Heart right ventricle (tissue), 16 donors: ENCODE results near the gene PDE6G. TPM values are rescaled to one million over a fixed set of nuclear protein-coding genes. Genes with fewer than 3 reads are reported as not detected.

Experiments used
- ATAC-seq, 8 donors: fragments of 200-7000 bp; cut with Tn5 transposase; one replicate each; pipeline ENCODE4 v1.9.1; 2020; ENCODE audit warnings: mild to moderate bottlenecking in 8 of 8, moderate library complexity in 8 of 8, moderate number of reproducible peaks in 1 of 8
- DNase-seq, 2 donors: peaks; one replicate each; pipeline ENCODE4 v3.0.0-alpha.2; 2020
- H3K27ac ChIP-seq, 10 donors: fragments of 200-600 bp; sonication (generic) in 2 of 10; one replicate each; pipeline versions ENCODE4 v1.5.0 to v1.8.0; 2020 to 2022; ENCODE audit warnings: mild to moderate bottlenecking in 3 of 10
- H3K27me3 ChIP-seq, 7 donors: fragments of 200-600 bp; one replicate each; pipeline ENCODE4 v1.8.0; 2021 to 2022; ENCODE audit warnings: mild to moderate bottlenecking in 2 of 7
- H3K36me3 ChIP-seq, 9 donors: fragments of 200-600 bp; sonication (generic) in 1 of 9; one replicate each; pipeline versions ENCODE4 v1.5.0 to v1.8.0; 2020 to 2022; ENCODE audit warnings: mild to moderate bottlenecking in 2 of 9
- H3K4me1 ChIP-seq, 9 donors: fragments of 200-600 bp; sonication (generic) in 1 of 9; one replicate each; pipeline versions ENCODE4 v1.5.0 to v1.8.0; 2020 to 2022; ENCODE audit warnings: mild to moderate bottlenecking in 4 of 9
- H3K4me3 ChIP-seq, 10 donors: fragments of 200-600 bp; sonication (generic) in 2 of 10; one replicate each; pipeline versions ENCODE4 v1.5.0 to v1.8.0; 2020 to 2022; ENCODE audit warnings: mild to moderate bottlenecking in 7 of 10, moderate library complexity in 2 of 10
- H3K9me3 ChIP-seq, 11 donors: fragments of 200-600 bp in 10 of 11; sonication (generic) in 2 of 11; one replicate each; pipeline versions ENCODE4 v1.5.0 to v1.8.0; 2013 to 2022; ENCODE audit warnings: mild to moderate bottlenecking in 2 of 11, control low read depth in 1 of 11, moderate library complexity in 1 of 11
- WGBS, 2 donors: extraction: QIAGEN DNeasy Blood & Tissue Kit; methylation state at CpG; one replicate each; pipeline ENCODE4 v1.1.7; 2013; ENCODE audit warnings: inconsistent platforms in 1 of 2; 5-methylcytosine and 5-hydroxymethylcytosine counted together
- intact Hi-C, 10 donors: fragments of 100-400 bp; cut with DNase I; formaldehyde crosslinking; loops; one replicate each; pipeline versions ENCODE4 v1.11.1 to v1.14.2; 2022
- polyA plus RNA-seq, 2 donors: library from polyadenylated mRNA; stranded (reverse); fragments of 200-250 nt; gene quantifications; one replicate each; pipeline ENCODE4 v1.2.3, GENCODE V29; 2013
- total RNA-seq, 10 donors: library from RNA; stranded (reverse); fragmentation: NEBNext Ultra II Directional in 3 of 10; extraction: Animal tissue kit (Norgen Biotek cat#: 25700) in 3 of 10; gene quantifications; one replicate each; pipeline versions ENCODE4 v1.2.1 to v1.2.4, GENCODE V29; 2021 to 2023
- TF ChIP-seq, protein P1 (sequence below), 9 donors: fragments of 200-600 bp; sonication (generic) in 2 of 9; IDR thresholded peaks; one replicate each; pipeline versions ENCODE4 v1.5.0 to v1.8.0; 2021 to 2022; ENCODE audit warnings: antibody characterized with exemption in 9 of 9, mild to moderate bottlenecking in 5 of 9, moderate library complexity in 1 of 9
- donor health status: Arrhythmogenic right ventricular cardiomyopathy.
- donor health status: ischemic (EF 13 %, LVEDD 7.1; RV severe dilation, severe dysfunction).
- donor health status: healthy with polysubstance abuse.
- donor health status: DM: no; HTN: yes; CAD: no.
- donor health status: DM: no; HTN: no; CAD: no.
- donor health status: ischemic (EF 25% LVEDD 6.9; RV normal size, moderate dysfunction).
- donor health status: ischemic (EF 25% LVEDD 5.7; RV mildly dilated, moderate dysfunction).
- donor health status: healthy.
- donor health status: DM: yes; HTN: yes; CAD: no.
- donor health status: Ischemic cardiomyopathy.
- donor health status: ischemic (EF 35%, LVEDD 5.7; RV mildly dilated, moderate dysfunction).
- donor health status: nonischemic (EF 11% LVEDD 7.7; RV severe dilation, severe dysfunction).
- donor health status: DM: yes; HTN: yes; CAD: no.
- donor health status: PGD.
- donor health status: ischemic (EF 29% LVEDD 5.4; RV normal size, mild dysfunction).
- donor health status: nonischemic (EF 23%, LVEDD 6.1; RV moderate dilation, normal function).

PDE6G gene
- total and polyA plus RNA-seq, 12 donors, result 0.38 to 1.3 (median 1.3) TPM; not detected in 9

DNA sequence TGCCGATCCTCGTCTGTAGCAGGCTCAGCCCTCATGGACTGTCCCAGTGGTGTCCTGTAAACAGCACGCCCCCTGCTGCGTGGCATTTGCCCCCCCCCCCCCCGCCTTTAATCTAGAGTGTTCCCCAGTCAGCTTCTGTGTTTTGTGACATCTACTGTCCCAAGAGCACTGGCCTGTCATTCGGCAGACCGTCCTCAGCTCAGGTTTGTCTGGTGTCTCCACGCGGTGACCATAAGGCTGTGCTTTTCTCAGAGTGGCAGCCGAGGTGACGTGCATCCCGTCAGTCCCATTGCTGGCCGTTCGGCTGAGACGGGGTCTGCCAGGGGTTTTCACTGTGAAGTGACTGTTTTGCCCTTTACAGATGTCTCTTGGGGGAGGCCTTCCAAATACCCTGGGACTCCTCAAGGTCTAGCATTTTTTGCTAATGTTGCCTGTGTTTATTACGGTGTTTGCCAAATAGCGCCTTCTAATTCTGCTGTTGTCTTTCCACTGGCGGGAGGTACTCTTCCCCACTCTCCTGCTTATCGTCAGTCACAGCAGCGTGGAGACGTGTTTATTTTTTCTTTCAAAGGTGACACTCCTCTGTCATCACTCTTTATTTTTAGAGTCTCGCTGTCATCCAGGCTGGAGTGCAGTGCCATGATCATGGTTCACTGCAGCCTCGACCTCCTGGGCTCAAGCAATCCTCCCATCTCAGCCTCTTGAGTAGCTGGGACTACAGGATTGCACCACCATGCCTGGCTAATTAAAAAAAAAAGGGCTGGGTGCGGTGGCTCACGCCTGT, 41.1 kb upstream of the PDE6G start:
- H3K4me3 ChIP-seq, result no peak overlapping the region
- H3K27ac ChIP-seq, result peak overlapping the region; percentile 25 to 81 (median 60)
- DNase-seq, result no peak

DNA sequence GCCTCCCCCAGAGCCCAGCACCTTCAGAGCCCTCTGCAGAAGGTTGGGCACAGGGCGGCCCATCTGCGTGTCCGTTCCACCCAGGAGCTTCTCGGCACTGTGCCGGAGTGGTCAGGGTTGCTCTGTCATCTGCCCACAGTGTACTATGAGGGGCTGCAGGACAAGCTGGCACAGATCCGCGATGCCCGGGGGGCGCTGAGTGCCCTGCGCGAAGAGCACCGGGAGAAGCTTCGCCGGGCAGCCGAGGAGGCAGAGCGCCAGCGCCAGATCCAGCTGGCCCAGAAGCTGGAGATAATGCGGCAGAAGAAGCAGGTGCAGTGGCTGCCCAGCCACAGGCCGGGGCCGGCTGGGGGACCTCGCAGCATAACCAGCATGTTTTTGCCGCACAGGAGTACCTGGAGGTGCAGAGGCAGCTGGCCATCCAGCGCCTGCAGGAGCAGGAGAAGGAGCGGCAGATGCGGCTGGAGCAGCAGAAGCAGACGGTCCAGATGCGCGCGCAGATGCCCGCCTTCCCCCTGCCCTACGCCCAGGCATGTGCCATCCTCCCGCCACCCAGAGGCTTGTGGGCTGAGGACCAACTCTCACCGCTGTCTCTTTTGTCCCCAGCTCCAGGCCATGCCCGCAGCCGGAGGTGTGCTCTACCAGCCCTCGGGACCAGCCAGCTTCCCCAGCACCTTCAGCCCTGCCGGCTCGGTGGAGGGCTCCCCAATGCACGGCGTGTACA, 40.0 kb upstream of the PDE6G start:
- H3K27ac ChIP-seq, result peak overlapping the region in 9 of 10 donors; percentile 25 to 81 (median 60)
- ATAC-seq, result peak in 3 of 8 donors; percentile 3 to 24 (median 21)
- intact Hi-C loops, result no loop called here

More for the DNA sequence above, 41.1 kb upstream of the PDE6G start:
- Histone ChIP-seq H3K27me3 (no peaks in the 10 kb centered on the region), H3K36me3 (peaks cover 5 to 98% (median 54%) of the 10 kb centered on the region in 9 donors), H3K4me1 (peaks cover 11 to 42% (median 22%) of the 10 kb centered on the region in 9 donors), H3K9me3 (no peaks in the 10 kb centered on the region)
- peak in 7 of 8 donors; percentile 17 to 64 (median 46) for ATAC-seq
- WGBS, 2 donors, result 51 to 63% methylated on average over 25 of the region's 25 CpGs
- intact Hi-C loops, result no loop called here
- TF ChIP-seq, protein P1, sequence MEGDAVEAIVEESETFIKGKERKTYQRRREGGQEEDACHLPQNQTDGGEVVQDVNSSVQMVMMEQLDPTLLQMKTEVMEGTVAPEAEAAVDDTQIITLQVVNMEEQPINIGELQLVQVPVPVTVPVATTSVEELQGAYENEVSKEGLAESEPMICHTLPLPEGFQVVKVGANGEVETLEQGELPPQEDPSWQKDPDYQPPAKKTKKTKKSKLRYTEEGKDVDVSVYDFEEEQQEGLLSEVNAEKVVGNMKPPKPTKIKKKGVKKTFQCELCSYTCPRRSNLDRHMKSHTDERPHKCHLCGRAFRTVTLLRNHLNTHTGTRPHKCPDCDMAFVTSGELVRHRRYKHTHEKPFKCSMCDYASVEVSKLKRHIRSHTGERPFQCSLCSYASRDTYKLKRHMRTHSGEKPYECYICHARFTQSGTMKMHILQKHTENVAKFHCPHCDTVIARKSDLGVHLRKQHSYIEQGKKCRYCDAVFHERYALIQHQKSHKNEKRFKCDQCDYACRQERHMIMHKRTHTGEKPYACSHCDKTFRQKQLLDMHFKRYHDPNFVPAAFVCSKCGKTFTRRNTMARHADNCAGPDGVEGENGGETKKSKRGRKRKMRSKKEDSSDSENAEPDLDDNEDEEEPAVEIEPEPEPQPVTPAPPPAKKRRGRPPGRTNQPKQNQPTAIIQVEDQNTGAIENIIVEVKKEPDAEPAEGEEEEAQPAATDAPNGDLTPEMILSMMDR (IDR thresholded peaks at IDR 0.05), result no peak

DNA sequence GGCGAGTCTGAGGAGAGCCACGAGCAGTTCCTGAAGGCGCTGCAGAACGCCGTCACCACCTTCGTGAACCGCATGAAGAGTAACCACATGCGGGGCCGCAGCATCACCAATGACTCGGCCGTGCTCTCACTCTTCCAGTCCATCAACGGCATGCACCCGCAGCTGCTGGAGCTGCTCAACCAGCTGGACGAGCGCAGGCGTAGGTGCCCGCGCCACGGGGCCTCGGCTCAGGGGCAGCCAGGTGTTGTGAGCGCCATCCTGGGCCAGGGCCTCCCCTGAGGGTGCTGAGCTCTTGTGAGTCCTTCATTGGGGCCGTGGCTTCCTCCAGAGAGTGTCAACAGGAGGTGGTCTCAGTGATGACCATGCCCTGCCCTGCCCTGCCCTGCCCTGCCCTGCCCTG, 39.5 kb upstream of the PDE6G start:
- Histone ChIP-seq H3K4me3 (no peak overlapping the region), H3K36me3 (peaks cover 5 to 100% (median 66%) of the 10 kb centered on the region in 9 donors), H3K27ac (no peak overlapping the region), H3K4me1 (peaks cover 0 to 25% (median 7%) of the 10 kb centered on the region in 9 donors), H3K27me3 (no peaks in the 10 kb centered on the region), H3K9me3 (no peaks in the 10 kb centered on the region)
- DNase-seq, result no peak
- TF ChIP-seq, protein P1 (IDR thresholded peaks at IDR 0.05), result no peak
- WGBS, 2 donors, result 95 to 96% methylated on average over 22 of the region's 22 CpGs
- peak in 1 of 8 donors; percentile 6 for ATAC-seq
- intact Hi-C loops, result no loop called here

More for the DNA sequence above, 40.0 kb upstream of the PDE6G start:
- H3K27me3 ChIP-seq, result no peaks in the 10 kb centered on the region
- peaks cover 5 to 100% (median 62%) of the 10 kb centered on the region in 9 donors for H3K36me3 ChIP-seq
- 91 to 93% methylated on average over 40 of the region's 40 CpGs for WGBS, 2 donors
- no peaks in the 10 kb centered on the region for H3K9me3 ChIP-seq
- no peak for DNase-seq
- TF ChIP-seq, protein P1 (IDR thresholded peaks at IDR 0.05), result no peak
- H3K4me3 ChIP-seq, result no peak overlapping the region
- peaks cover 2 to 31% (median 11%) of the 10 kb centered on the region in 9 donors for H3K4me1 ChIP-seq

DNA sequence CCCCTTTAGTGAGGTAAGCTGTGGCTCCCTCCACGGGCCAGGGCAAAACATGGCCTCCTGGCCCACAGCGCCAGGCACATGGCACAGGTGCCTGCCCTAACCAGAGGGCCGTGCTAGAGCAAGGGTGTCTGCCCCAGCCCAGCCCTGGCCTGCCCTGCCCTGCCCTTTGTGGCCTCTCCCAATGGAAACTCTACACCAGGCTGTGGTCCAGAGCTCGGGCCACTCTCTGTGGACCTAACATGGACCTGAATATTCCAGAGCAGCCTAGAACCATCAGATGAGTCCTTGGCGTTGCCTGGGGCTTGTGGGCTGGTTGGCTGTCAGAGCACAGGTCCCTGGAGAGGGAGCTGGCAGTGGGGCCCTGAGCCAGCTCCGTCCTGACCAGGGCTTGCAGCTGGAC, 38.9 kb upstream of the PDE6G start:
- 82 to 85% methylated on average over 6 of the region's 6 CpGs for WGBS, 2 donors
- Histone ChIP-seq H3K9me3 (no peaks in the 10 kb centered on the region), H3K4me3 (no peak overlapping the region), H3K36me3 (peaks cover 5 to 100% (median 69%) of the 10 kb centered on the region in 9 donors), H3K4me1 (peaks cover 0 to 20% (median 7%) of the 10 kb centered on the region in 9 donors), H3K27ac (no peak overlapping the region), H3K27me3 (no peaks in the 10 kb centered on the region)
- TF ChIP-seq, protein P1 (IDR thresholded peaks at IDR 0.05), result no peak
- ATAC-seq (no peak), DNase-seq (no peak)
- intact Hi-C loops, result no loop called here
